C4-2B (cell line): ENCODE measurements around the gene SPARC.

ENCODE experiments used
- H3K27ac ChIP-seq: fragments of 450-650 bp; 2 replicates; pipeline ENCODE4 v1.5.1; 2017
- CTCF ChIP-seq: fragments of 450-650 bp; conservative IDR thresholded peaks from 2 replicates; pipeline ENCODE4 v1.5.1; 2017; ENCODE audit warnings: mild to moderate bottlenecking
- ZFX ChIP-seq: fragments of 450-650 bp; IDR thresholded peaks from 2 replicates; pipeline ENCODE4 v1.6.1; 2017

Gene SPARC

GRCh38 chr5:151661968-151662732, 24.6 kb downstream of the SPARC start:
- H3K27ac ChIP-seq: no peak overlapping the region
- TF ChIP-seq CTCF (no peak), ZFX (no peak)

GRCh38 chr5:151660616-151661495, 25.9 kb downstream of the SPARC start:
- H3K27ac ChIP-seq: no peak overlapping the region

GRCh38 chr5:151659001-151659754, 27.5 kb downstream of the SPARC start:
- no peak overlapping the region for H3K27ac ChIP-seq
- TF ChIP-seq ZFX (no peak), CTCF (peak; percentile 94)

More at GRCh38 chr5:151660616-151661495, 25.9 kb downstream of the SPARC start:
- TF ChIP-seq CTCF (no peak), ZFX (no peak)

- H3K27ac ChIP-seq: no peak overlapping the region
- no peak for TF ChIP-seq CTCF
- TF ChIP-seq ZFX: no peak
Measured at GRCh38 chr5:151657114-151657513, 29.6 kb downstream of the SPARC start.

GRCh38 chr5:151656311-151656710, 30.4 kb downstream of the SPARC start:
- TF ChIP-seq ZFX: no peak
- TF ChIP-seq CTCF: no peak
- H3K27ac ChIP-seq: no peak overlapping the region

- H3K27ac ChIP-seq: no peak overlapping the region
- TF ChIP-seq CTCF (peak; percentile 94), ZFX (no peak)
Measured at GRCh38 chr5:151651997-151652645, 34.6 kb downstream of the SPARC start.
